ENCODE data around the gene MGAT5B.
"Not testable (repeated sequence)": the region's sequence is repeated elsewhere in the genome, so short reads cannot be mapped to it uniquely, and the experiment has no call there.

The MGAT5B gene, protein sequence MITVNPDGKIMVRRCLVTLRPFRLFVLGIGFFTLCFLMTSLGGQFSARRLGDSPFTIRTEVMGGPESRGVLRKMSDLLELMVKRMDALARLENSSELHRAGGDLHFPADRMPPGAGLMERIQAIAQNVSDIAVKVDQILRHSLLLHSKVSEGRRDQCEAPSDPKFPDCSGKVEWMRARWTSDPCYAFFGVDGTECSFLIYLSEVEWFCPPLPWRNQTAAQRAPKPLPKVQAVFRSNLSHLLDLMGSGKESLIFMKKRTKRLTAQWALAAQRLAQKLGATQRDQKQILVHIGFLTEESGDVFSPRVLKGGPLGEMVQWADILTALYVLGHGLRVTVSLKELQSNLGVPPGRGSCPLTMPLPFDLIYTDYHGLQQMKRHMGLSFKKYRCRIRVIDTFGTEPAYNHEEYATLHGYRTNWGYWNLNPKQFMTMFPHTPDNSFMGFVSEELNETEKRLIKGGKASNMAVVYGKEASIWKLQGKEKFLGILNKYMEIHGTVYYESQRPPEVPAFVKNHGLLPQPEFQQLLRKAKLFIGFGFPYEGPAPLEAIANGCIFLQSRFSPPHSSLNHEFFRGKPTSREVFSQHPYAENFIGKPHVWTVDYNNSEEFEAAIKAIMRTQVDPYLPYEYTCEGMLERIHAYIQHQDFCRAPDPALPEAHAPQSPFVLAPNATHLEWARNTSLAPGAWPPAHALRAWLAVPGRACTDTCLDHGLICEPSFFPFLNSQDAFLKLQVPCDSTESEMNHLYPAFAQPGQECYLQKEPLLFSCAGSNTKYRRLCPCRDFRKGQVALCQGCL

DNA sequence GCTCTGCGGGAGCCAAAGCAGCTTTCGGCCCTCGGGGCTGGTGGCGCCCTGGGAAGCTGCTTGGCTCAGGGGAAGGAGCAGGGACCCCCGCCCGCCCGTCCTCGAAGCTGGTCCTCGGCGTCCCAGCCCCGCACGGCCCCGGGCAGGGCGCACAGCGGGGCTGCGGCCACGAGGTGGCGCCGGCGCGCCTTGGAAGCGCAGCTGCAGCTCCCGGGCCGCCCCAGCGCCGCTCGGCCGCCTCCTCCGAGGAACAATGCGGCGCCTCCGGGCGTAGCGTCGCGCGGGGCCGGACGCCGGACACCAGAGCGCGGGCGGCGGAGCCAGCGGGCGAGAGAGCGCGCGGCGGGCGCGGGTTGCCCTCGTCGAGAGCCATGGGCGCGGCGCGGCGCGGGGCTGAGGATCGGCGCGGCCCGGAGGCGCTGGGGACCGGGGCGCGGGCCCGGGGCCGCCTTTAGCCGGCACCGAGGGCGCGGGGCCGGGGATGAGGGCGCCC is at the start of gene MGAT5B:
Gene MGAT5B (plus strand): TSS at position 229 of the 493 bp plus-strand sequence. CDS start 626 bp downstream, outside the sequence.
- DNase-seq (ENCODE audit: low read depth), result no peak

DNA sequence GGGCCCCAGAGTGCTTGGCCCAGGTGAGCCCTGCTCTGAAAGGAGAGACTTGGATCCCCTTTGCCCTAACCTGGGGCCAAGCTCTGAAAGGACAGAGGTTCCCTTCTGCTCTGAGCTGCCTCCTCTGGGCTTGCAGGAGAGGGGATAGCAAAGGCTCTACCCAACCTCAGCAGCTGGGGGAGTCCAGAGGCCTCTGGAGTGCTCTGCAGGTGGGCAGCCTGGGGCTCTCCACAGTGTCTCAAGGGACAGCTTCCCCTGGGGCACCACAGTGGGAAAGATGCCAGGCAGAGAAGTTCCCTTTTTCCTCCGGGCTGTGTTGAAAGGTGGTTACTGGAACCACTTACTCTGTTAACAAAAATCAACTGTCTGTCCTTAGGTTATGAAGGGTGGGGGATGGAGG is 48.2 kb upstream of the MGAT5B start:
- DNase-seq (ENCODE audit: low read depth), result no peak

DNA sequence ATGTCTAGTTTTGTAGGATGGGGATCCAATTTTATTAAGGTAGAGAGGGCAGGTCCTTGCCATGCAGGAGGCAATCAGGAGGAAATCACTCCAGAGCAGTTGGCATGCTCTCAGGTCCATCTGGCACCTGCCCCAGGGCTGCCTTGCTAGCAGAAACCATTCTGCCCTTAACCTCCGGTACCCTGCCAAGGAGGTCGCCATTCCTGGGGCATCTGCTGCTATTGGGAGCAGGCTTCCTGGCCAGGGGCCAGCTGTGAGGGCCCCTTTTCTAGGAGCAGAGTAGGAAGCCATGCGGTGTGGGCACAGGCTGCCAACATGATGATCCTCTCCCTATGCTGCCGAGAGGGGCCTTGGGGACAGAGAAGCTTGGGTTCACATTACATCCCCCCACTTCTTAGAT is 47.6 kb upstream of the MGAT5B start:
- DNase-seq (ENCODE audit: low read depth), result no peak

DNA sequence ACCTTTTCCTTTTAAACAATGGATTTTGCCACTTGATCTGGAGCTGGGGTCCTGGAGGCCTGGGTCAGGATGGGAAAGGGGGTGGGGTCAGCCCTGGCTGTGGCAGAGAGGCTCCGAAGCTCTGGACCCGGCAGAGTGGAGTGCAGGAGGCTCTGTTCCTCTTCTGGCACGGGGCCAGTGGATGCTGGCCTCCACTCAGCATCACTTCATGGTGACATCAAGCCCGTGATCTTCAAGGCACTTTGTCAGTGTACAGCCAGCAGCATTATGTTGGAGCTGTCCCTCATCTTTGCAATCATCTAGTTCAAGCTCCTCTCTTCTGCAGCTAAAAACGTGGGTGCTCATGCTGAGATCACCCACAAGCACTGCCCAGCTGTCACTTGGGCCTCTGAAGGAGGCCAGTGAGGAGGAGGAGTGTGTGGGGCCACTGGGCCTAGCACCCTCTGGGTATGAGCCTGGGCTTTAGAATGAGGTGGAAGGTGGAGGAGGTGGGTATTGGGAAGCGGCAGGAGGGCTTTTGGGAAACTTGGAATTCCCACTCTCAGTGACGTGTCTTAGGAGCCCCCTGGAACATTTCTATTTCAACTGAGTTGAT is 45.9 kb upstream of the MGAT5B start:
- DNase-seq (ENCODE audit: low read depth), result no peak

DNA sequence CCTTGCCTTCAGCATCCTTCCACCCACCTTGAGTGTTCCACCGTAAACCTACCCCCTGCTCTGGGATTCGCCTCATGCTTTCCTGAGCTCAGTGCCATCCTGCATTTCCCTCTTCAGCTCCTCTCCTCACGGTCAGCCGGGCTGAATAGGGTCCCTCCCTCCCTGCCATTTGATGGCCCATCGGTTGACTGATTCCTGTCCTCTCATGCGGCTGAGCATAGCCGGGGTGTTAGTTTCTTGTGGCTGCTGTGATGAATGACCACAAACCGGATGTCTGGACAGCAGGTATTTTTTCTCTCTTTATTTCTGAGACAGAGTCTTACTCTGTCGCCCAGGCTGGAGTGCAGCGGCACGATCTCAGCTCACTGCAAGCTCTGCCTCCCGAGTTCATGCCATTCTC is 44.1 kb upstream of the MGAT5B start:
- no peak for DNase-seq (ENCODE audit: low read depth)

DNA sequence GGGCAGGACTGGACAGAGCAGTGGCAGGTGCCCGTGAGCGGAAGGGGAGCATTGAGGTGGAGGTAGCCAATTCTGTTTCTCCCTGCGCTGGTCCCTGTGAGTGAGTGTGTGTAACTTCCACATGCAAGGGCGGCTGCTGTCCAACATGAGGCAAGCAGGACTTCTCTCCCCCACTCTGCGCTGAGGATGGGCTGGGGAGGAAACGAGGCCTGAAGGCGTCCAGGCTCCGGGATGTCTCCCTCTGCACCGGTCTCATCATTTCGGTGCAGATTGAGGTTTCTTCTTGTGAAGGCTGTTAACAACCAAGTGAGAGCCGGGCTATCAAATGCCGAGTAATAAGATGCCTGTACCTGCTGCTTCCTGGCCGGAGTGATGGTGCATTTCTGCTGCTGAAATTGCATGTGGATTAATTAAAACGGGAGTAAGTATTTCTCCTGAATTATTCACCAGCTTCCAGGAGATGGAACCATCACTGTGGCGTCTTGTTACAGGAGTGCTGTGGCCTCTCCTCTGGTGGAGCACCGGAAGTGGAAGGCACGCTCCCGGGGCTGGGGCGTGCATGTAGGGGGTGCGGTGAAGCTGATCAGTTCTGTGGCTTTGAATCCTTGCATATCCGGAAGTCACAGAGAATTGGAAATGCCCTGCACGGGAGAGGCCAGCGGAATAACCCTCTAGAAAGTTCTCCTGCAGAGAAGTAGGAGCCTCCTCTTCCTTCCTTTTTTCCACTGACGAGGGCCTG is 41.7 kb upstream of the MGAT5B start:
- DNase-seq (ENCODE audit: low read depth), result no peak

DNA sequence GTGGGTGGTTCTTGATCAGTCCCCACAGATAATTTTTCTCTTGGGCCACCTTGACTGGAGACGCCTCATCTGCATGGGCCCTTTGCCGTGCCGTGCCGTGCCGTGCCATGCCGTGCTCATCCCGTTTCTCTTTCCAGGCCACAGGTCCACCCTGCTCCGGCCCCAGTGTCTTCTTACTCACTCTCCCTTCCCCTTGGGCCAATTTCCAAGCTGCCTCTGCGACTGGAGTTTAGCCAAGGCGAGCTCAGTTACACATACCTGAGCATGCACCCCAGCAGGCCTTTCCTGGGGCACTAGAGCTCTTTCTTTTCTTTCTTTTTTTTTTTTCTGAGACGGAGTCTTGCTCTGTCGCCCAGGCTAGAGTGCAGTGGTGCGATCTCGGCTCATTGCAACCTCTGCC is 40.5 kb upstream of the MGAT5B start:
- DNase-seq (ENCODE audit: low read depth), result no peak

DNA sequence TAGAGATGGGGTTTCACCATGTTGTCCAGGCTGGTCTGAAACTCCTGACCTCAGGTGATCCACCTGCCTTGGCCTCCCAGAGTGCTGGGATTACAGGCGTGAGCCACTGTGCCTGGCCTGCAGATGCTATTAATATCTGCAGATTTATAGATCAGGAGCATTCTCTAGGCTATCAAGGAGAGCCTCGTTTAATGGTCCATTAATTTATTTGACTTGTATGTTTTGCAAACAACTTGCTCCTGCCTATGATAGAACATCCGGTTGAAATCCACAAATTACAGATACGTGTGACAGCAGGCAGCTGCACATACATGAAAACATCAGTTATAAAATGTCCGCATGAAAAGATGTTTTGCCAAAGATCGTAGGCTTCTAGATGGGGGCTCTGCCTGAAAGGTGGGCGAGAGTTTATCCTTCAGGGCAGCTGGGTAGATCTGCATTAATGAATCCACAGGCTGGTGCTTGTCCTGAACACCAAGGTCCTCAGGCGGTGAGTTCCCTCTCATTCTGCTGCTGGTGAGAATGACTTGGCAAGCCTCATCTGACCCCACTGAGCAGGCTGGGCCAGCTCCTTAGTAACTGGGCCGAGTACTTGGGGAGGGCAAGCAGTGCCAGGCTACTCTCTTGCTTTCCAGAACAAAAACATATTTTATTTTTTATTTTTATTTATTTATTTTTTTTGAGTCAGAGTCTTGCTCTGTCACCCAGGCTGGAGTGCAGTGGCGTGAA is 37.1 kb upstream of the MGAT5B start:
- DNase-seq (ENCODE audit: low read depth), result no peak

DNA sequence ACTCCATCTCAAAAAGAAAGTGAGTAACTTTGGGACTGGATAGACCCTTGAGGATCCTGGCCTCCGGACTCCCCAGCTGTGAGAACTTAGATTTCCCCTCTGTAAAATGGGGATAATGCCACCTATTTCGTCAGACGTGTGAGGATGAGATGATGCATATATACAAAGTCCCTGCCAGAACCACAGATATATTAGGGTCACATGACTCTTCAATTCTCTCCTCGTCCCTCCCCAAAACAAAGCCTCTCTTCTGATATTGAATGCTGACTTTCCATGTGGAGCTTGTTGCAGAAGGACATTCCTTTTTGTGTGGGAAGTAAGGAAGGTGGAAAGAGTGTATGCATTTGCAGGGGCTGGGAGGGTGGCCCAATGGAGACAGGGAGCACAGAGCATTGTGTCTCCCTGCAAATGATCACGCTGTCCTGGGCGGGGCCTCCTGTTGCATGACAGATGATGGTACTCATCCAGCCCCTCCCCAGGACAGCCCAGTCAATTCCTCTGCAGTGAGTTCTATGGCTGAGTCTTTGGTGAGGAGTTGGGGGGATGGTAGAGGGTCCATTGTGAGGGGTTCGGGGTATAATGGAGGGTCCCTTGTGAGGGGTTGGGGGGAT is 35.1 kb upstream of the MGAT5B start:
- DNase-seq (ENCODE audit: low read depth), result no peak

DNA sequence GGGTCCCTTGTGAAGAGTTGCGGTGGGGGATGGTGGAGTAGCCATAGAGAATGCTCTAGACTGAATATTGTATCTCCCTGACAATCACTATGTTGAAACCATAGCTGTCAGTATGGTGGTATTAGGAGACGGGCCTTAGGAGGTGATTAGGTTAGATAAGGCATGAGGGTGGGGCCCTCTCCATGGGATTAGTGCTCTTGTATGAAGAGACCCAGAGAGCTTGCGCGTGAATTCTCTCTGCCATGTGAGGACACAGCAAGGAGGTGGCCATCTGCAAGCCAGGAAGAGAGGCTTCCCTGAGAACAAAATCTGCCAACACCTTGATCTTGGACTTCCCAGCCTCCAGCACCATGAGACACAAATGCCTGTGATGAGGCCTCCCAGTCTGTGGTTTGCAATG is 34.5 kb upstream of the MGAT5B start:
- DNase-seq (ENCODE audit: low read depth), result no peak

DNA sequence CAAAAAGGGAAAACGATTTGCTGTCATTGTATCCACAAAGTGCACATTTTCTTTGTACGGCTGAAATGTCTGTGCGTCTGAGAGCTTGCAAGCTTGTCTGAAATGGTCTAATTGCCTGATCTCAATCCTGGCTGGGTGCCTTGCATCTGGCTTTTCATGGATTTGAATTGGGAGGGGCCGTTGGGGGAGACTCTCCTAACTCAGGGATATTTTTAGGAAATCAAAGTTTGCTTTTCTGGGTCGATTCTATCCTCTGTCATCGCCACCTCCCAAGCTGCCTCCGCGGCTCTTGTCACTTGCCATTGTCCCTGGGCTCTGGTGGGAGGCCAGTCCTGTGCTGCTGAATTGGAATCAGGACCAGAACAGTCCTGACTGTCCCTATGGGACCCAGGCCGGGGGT is 33.3 kb upstream of the MGAT5B start:
- no peak for DNase-seq (ENCODE audit: low read depth)

DNA sequence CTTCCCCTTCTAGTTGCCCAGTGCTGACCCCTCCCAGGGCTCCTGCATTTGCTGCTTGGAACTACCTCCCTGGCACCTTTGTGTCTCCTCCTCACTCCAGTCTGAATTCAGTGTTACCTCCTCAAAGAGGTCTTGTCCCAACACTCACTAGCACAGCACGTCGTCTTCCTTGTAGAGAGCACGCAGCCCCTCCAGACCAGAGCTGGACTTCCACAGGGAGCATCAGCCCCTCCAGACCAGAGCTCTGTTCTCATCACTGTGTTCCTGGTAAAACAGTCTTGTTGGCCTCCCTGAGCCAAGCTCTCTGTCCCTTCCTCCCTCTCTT is 27.8 kb upstream of the MGAT5B start:
- no peak for DNase-seq (ENCODE audit: low read depth)

DNA sequence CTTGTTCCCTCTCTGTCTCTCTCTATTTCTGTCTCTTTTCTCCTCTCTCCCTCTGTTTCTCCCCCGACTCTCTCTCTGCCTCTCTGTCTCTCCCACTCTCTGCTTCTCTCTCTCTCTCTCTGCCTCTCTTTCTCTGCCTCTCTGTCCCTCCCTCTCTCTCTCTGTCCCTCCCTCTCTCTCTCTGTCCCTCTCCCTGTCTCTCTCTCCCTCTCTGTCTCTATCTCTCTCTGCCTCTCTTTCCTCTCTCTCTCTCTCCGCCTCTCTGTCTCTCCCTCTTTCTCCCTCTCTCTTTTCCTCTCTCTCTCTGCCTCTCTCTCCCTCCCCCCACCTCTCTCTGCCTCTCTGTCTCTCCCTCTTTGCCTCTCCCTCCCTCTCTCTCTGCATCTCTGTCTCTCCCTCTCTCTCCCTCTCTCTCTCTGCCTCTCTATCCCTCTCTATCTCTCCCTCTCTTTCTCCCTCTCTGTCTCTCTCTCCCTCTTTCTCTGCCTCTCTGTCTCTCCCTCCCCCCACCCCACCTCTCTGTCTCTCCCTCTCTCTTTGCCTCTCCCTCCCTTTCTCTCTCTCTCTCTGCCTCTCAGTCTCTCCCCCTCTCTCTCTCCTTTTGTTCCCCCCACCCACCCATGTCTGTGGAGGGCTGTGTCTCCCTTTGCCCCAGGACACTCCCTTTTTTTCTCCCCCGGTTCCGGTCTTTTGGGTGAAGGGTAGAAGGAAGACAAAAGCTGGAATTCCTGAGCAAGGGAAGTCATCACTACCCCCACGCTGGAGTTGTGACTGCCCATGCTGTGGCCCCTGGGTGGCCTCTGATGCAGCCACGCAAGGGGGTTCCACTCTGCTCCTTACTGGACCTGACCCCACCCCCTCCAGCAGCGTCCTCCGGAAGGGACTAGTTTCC is 27.1 kb upstream of the MGAT5B start:
- DNase-seq (ENCODE audit: low read depth), result no peak

DNA sequence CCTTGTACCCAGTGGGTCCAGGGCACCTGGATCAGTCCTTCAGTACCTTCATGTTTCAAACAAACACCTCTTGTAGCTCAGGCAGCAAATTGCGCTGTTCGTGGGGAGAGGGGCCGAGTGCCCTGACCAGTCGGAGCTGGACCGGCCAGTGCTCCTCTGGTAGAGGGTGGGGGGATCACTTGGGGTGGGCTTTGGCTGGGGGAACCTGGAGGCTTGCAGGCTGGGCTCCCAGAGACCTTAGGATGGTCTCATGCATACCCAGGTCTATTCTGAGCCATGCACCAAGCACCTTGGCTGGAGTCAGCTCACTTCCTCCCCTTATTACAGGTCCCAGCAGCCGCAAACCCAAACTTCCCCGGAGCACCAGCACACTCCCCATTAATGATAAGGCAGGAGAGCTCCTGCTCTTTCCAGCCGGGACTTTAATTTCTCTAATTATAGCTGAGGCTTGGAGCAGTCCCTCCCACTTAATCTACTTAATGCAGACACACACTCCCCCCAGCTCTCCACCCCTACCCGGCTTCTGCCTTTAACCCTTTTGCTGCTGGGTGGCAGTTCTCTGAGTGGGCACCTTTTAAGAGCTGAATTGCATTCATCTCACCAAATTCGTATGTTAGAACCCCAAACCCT is 26.3 kb upstream of the MGAT5B start:
- no peak for DNase-seq (ENCODE audit: low read depth)

DNA sequence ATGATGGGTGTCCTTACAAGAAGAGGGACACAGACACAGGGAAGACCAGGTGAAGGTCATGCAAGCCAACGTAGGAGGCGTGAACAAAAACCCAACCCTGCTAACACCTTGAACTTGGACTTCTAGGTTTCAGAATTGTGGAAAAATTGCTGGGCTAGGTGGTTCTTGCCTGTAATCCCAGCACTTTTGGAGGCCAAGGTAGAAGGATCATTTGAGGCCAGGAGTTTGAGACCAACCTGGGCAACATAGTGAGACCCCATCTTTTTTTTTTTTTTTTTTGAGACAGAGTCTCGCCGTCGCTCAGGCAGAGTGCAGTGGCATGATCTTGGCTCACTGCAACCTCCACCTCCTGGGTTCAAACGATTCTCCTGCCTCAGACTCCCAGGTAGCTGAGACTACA is 25.1 kb upstream of the MGAT5B start:
- not testable (repeated sequence) for DNase-seq (ENCODE audit: low read depth)

DNA sequence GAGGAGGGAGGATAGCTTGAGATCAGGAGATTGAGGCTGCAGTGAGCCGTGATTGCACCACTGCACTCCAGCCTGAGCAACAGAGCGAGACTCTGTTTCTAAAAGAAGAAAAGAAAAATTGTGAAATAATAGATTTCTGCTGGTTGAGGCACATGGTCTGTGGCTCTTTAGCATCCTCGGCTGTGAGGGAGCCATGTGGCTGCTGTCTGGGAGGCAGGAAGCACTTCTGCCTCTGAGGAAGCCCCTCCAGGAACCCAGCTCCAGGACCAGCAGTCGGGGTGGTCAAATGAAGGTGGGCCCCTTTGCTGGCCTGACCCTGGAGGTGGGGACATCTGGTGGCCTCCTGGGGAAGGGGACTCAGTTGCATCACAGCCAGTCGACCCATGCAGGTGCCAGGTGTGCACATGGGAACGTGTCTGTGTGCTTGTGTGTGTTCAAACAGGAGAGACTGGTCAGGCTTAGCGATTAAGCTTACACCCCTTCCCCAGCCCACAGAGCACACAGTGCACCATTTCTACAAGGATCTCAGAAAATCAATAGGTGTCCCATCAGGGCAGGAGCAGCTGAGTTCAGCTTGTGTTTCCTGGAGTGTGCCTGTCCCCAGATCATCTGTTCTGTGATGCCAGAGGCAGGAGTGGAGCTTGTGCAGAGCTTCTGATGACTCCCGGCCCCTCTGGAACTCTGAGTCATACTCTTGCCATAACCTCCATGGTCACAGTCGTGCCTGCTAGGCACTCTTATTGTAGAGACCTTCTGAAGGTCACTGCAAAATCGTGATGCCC is 24.3 kb upstream of the MGAT5B start:
- DNase-seq (ENCODE audit: low read depth), result no peak

DNA sequence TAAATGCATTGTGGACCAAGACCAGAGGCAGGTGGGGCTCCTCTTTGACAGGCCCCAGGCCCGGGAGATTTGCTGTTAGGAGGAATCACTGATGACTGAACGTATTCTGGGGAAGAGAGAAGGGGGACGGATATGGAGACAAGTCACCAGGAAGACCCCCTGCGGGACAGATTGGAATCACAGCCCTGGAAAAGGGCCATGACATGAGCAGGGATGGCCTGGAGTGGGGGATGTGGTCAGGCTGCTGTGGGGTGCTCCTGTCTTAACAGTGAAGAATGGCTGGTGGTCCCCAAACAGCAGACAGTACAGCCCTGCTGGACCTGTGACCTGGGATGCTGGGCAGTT is 23.7 kb upstream of the MGAT5B start:
- DNase-seq (ENCODE audit: low read depth), result no peak

DNA sequence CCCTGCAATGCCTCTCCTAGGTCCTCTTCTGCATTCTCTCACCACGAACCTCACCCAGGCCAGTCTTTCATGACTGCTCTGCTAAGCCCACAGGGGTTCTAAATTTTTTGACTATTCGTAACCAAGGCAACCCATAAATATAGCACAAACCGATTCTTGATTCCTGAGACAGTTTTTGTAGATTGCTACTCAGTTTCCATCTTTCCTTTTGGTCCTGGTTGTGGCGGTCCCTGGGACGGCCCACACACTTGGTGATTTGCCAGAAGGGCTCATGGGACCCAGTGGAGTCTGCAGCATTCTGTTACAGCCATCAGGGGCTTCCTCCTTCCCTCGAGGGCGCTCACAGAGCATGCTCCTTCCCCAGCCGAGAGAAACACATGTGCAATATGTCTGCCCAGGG is 23.4 kb upstream of the MGAT5B start:
- DNase-seq (ENCODE audit: low read depth), result no peak

DNA sequence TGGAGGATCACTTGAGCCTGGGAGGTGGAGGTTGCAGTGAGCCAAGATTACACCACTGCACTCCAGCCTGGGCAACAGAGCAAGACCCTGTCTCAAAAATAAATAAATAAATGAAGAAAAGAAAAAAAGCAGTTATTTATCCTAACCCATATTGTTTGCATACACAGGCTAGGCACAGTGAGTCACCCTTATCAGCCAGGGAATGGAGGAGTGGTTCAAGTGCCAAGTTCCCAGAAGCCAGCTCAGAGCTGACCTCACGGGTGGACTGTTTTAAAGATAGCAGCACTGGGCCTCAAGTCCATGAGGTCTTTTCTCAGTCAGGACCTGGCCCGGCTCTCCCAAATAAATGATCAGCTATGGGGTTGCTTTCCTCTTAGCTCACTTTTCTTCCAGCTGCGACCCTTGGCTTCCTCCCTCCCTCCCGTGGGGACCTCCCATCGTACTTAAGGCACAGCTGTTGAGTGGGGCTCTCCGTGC is 22.6 kb upstream of the MGAT5B start:
- DNase-seq (ENCODE audit: low read depth), result no peak

Data from GM04503 (cell line).